PC-3 (cell line): ENCODE data around the gene LGMN. TPM values are rescaled to one million over a fixed set of nuclear protein-coding genes. Genes with fewer than 3 reads are reported as not detected.

Experiments used
- ATAC-seq: fragments of 200-7000 bp; cut with Tn5 transposase; 2 replicates; pipeline ENCODE4 v1.9.1; 2020; ENCODE audit warnings: mild to moderate bottlenecking, moderate library complexity
- BruUV-seq: library from RNA; stranded (reverse); fragments of 400-500 nt; replicated peaks from 2 replicates; lab custom pipeline; 2021; lab: Mats Ljungman, UMichigan
- CTCF ChIA-PET: fragments of 300-600 bp; sonication (Branson Sonifier 250); formaldehyde crosslinking; loops from one replicate; lab custom pipeline; 2022; ENCODE audit warnings: antibody characterized with exemption; lab: Charles Lee
- POLR2A ChIA-PET: fragments of 300-600 bp; sonication (Branson Sonifier 250); formaldehyde crosslinking; loops from one replicate; lab custom pipeline; 2022; ENCODE audit warnings: antibody characterized with exemption; ENCODE audit not compliant: unreplicated experiment; lab: Charles Lee
- DNase-seq: peaks from one replicate; pipeline ENCODE4 v3.0.0-alpha.2; 2015
- H2AFZ ChIP-seq: fragments of 300-600 bp; sonication (generic); 2 replicates; pipeline ENCODE4 v1.6.0; 2016; ENCODE audit warnings: antibody characterized with exemption, low read length
- H3F3A ChIP-seq: fragments of 300-600 bp; sonication (generic); one replicate; pipeline ENCODE4 v1.6.0; 2017; ENCODE audit warnings: antibody characterized with exemption, low read length, control low read depth, mild to moderate bottlenecking; ENCODE audit not compliant: unreplicated experiment
- H3K27ac ChIP-seq: fragments of 300-600 bp; sonication (generic); 2 replicates; pipeline ENCODE4 v1.5.1; 2016; ENCODE audit warnings: mild to moderate bottlenecking, low read length
- H3K27me3 ChIP-seq: fragments of 300-600 bp; sonication (generic); 2 replicates; pipeline ENCODE4 v1.6.1; 2016; ENCODE audit warnings: low read length, mixed read lengths
- H3K36me3 ChIP-seq: fragments of 300-600 bp; sonication (generic); 2 replicates; pipeline ENCODE4 v1.6.1; 2016; ENCODE audit warnings: low read depth, mixed run types, low read length, mixed read lengths
- H3K4me1 ChIP-seq: fragments of 300-600 bp; sonication (generic); 2 replicates; pipeline ENCODE4 v1.5.1; 2016; ENCODE audit warnings: low read length; ENCODE audit not compliant: insufficient read depth
- H3K4me2 ChIP-seq: fragments of 300-600 bp; sonication (generic); 2 replicates; pipeline ENCODE4 v1.6.0; 2016; ENCODE audit warnings: low read length
- H3K4me3 ChIP-seq: fragments of 300-600 bp; sonication (generic); 2 replicates; pipeline ENCODE4 v1.5.1; 2016; ENCODE audit warnings: mild to moderate bottlenecking, low read length, mixed read lengths
- H3K79me2 ChIP-seq: fragments of 300-600 bp; sonication (generic); 2 replicates; pipeline ENCODE4 v1.6.1; 2017; ENCODE audit warnings: low read length, mixed read lengths
- H3K9ac ChIP-seq: fragments of 300-600 bp; sonication (generic); 2 replicates; pipeline ENCODE4 v1.6.0; 2016; ENCODE audit warnings: mild to moderate bottlenecking, low read length
- H3K9me2 ChIP-seq: fragments of 300-600 bp; sonication (generic); replicated peaks from 2 replicates; pipeline ENCODE4 v1.6.1; 2016; ENCODE audit warnings: mixed run types, low read length, mixed read lengths
- H3K9me3 ChIP-seq: fragments of 300-600 bp; sonication (generic); 2 replicates; pipeline ENCODE4 v1.6.1; 2016; ENCODE audit warnings: low read length, mixed read lengths
- H4K20me1 ChIP-seq: fragments of 300-600 bp; sonication (generic); 2 replicates; pipeline ENCODE4 v1.6.1; 2016; ENCODE audit warnings: low read length, mixed read lengths
- CTCF ChIP-seq: fragments of 300-600 bp; sonication (generic); conservative IDR thresholded peaks from 2 replicates; pipeline ENCODE4 v1.5.1; 2017; ENCODE audit warnings: antibody characterized with exemption, low read depth, mild to moderate bottlenecking, low read length
- EZH2 ChIP-seq: fragments of 300-600 bp; sonication (generic); IDR thresholded peaks from one replicate; pipeline ENCODE4 v1.6.1; 2017; ENCODE audit warnings: antibody characterized with exemption, mild to moderate bottlenecking, low read length; ENCODE audit not compliant: unreplicated experiment
- EZH2phosphoT487 ChIP-seq: fragments of 300-600 bp; sonication (generic); IDR thresholded peaks from 2 replicates; pipeline ENCODE4 v1.6.1; 2018; ENCODE audit warnings: mild to moderate bottlenecking, antibody characterized with exemption, low read length, borderline replicate concordance
- intact Hi-C: fragments of 100-400 bp; cut with micrococcal nuclease; formaldehyde crosslinking; loops from 2 replicates; pipeline ENCODE4 v1.9.0; 2023
- total RNA-seq: library from RNA; depleted of rRNA; stranded (reverse); fragments of >200 nt; gene quantifications from 2 replicates; pipeline ENCODE4 v1.2.3, GENCODE V29; 2014

The LGMN gene
- total RNA-seq, 1 experiment from 2014 or later, result 46.8 TPM

- H3K27ac ChIP-seq, result no peak overlapping the region
- TF ChIP-seq EZH2 (no peak), EZH2phosphoT487 (no peak), CTCF (no peak)
- H3K4me2 ChIP-seq, result no peak overlapping the region
- H2AFZ ChIP-seq, result no peak overlapping the region
- H4K20me1 ChIP-seq, result no peaks in the 10 kb centered on the region
- ChIA-PET POLR2A (no interaction called here), CTCF (no interaction called here)
- H3K4me3 ChIP-seq, result no peak overlapping the region
- H3K9me3 ChIP-seq, result no peaks in the 10 kb centered on the region
- H3K9ac ChIP-seq, result no peak overlapping the region
- ATAC-seq, result no peak
- H3F3A ChIP-seq, result no peaks in the 10 kb centered on the region
- no peaks in the 10 kb centered on the region for H3K27me3 ChIP-seq
- H3K79me2 ChIP-seq, result no peaks in the 10 kb centered on the region
- H3K9me2 ChIP-seq, result no peaks in the 10 kb centered on the region
- H3K36me3 ChIP-seq, result no peaks in the 10 kb centered on the region
- intact Hi-C loops, result no loop called here
- DNase-seq, result no peak
- H3K4me1 ChIP-seq, result peaks cover 4% of the 10 kb centered on the region; the same call in 1 of the 2 replicates
- no TSS peak for BruUV-seq
Measured at GRCh38 chr14:92709340-92710000, 39.0 kb downstream of the LGMN start.

GRCh38 chr14:92706386-92706785 is 42.0 kb downstream of the LGMN start:
- no peak overlapping the region for H3K4me3 ChIP-seq
- ATAC-seq (no peak), DNase-seq (no peak)
- no peaks in the 10 kb centered on the region for H3K27me3 ChIP-seq
- no peak overlapping the region for H3K9ac ChIP-seq
- no peaks in the 10 kb centered on the region for H4K20me1 ChIP-seq
- H3K27ac ChIP-seq, result no peak overlapping the region
- intact Hi-C loops, result no loop called here
- BruUV-seq, result no TSS peak
- no peaks in the 10 kb centered on the region for H3F3A ChIP-seq
- no peaks in the 10 kb centered on the region for H3K9me3 ChIP-seq
- ChIA-PET CTCF (no interaction called here), POLR2A (no interaction called here)
- H3K79me2 ChIP-seq, result no peaks in the 10 kb centered on the region
- H3K36me3 ChIP-seq, result no peaks in the 10 kb centered on the region
- TF ChIP-seq EZH2, result no peak
- TF ChIP-seq CTCF, result no peak
- no peak for TF ChIP-seq EZH2phosphoT487
- peaks cover 4% of the 10 kb centered on the region; the same call in 1 of the 2 replicates for H3K4me1 ChIP-seq
- H3K4me2 ChIP-seq, result no peak overlapping the region
- H2AFZ ChIP-seq, result no peak overlapping the region
- no peaks in the 10 kb centered on the region for H3K9me2 ChIP-seq

GRCh38 chr14:92704821-92705220 is 43.6 kb downstream of the LGMN start:
- POLR2A ChIA-PET, result no interaction called here
- H3K9ac ChIP-seq, result no peak overlapping the region
- CTCF ChIA-PET, result no interaction called here
- H3F3A ChIP-seq, result no peaks in the 10 kb centered on the region
- BruUV-seq, result no TSS peak
- DNase-seq, result no peak
- H3K79me2 ChIP-seq, result no peaks in the 10 kb centered on the region
- H3K9me2 ChIP-seq, result no peaks in the 10 kb centered on the region
- intact Hi-C loops, result no loop called here
- no peak overlapping the region for H3K27ac ChIP-seq
- no peak for ATAC-seq
- no peaks in the 10 kb centered on the region for H3K27me3 ChIP-seq
- no peaks in the 10 kb centered on the region for H4K20me1 ChIP-seq
- no peak overlapping the region for H2AFZ ChIP-seq
- H3K9me3 ChIP-seq, result no peaks in the 10 kb centered on the region
- no peak overlapping the region for H3K4me3 ChIP-seq
- TF ChIP-seq CTCF (no peak), EZH2phosphoT487 (no peak), EZH2 (no peak)
- no peaks in the 10 kb centered on the region for H3K36me3 ChIP-seq
- H3K4me1 ChIP-seq, result peaks cover 4% of the 10 kb centered on the region; the same call in 1 of the 2 replicates
- H3K4me2 ChIP-seq, result no peak overlapping the region
